ENCODE measurements around the gene DHX29. TPM values are rescaled to one million over a fixed set of nuclear protein-coding genes. Genes with fewer than 3 reads are reported as not detected.

DHX29 gene
- total RNA-seq, 1 experiment from 2014 or later, result 24.3 TPM

DNA sequence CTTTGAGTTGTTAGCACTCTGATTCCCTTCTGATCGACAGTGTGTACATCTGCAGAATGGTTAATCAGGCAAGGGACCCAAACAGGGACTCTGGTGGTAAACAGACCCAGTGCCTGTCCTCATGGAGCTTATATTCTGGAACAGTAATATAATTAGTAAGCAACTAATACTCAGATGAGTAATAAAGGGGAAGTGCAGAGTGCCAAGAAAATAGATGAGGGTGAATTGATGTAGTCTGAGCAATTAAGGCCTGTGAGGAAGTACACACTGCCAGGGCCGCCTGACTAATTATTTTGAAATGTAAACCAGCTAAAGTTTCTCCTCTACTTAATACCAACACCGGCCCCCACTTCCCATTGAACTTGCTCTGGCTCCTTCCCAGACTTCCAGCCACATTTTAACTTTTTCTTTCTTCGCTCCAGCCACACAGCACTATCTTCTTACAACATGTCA lies 4.2 kb downstream of the DHX29 start (continued):
- TF ChIP-seq, protein P1, sequence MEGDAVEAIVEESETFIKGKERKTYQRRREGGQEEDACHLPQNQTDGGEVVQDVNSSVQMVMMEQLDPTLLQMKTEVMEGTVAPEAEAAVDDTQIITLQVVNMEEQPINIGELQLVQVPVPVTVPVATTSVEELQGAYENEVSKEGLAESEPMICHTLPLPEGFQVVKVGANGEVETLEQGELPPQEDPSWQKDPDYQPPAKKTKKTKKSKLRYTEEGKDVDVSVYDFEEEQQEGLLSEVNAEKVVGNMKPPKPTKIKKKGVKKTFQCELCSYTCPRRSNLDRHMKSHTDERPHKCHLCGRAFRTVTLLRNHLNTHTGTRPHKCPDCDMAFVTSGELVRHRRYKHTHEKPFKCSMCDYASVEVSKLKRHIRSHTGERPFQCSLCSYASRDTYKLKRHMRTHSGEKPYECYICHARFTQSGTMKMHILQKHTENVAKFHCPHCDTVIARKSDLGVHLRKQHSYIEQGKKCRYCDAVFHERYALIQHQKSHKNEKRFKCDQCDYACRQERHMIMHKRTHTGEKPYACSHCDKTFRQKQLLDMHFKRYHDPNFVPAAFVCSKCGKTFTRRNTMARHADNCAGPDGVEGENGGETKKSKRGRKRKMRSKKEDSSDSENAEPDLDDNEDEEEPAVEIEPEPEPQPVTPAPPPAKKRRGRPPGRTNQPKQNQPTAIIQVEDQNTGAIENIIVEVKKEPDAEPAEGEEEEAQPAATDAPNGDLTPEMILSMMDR (IDR thresholded peaks at IDR 0.05 in 2 of 3, conservative IDR thresholded peaks at IDR 0.05 in 1 of 3; ENCODE audit: borderline replicate concordance in 1 of 3, insufficient read depth in 1 of 3, low read depth in 2 of 3, low read length in 2 of 3), result no peak
- TF ChIP-seq SIN3A (IDR thresholded peaks at IDR 0.05; ENCODE audit: low read depth) (no peak), POLR2A (IDR thresholded peaks at IDR 0.05; ENCODE audit: borderline replicate concordance, extremely low read depth, insufficient read depth, insufficient read length) (no peak), EZH2phosphoT487 (IDR thresholded peaks at IDR 0.05; ENCODE audit: borderline replicate concordance) (no peak), JUND (IDR thresholded peaks at IDR 0.05) (no peak)

DNA sequence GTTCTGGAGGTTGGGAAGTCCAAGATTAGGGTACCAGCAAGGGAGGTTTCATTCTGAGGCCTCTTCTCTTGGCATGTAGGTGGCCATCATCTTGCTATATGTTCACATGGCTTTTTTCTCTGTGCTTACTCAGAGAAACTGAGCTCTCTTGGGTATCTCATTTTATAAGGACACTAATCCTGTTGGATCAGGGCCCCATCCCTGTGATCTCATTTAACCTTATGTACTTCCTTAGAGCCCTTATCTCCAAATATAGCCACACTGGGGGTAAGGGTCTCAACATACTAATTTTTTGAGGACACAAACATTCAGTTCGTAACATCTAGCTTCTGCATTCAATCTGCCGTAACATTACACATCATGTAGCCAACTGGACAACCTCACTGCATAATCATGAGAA lies 6.6 kb downstream of the DHX29 start:
- H3K9me3 ChIP-seq (ENCODE audit: control insufficient read depth in 1 of 2, insufficient read depth in 1 of 2, low read depth in 1 of 2, low read length in 2 of 2), result peaks cover 3 to 10% of the 10 kb centered on the region in 2 experiments; a peak in 2 of 4 replicates
- H4K20me1 ChIP-seq (ENCODE audit: insufficient read depth), result no peaks in the 10 kb centered on the region
- ATAC-seq, result no peak
- no peak overlapping the region for H3K9ac ChIP-seq (ENCODE audit: low read length)
- no peaks in the 10 kb centered on the region for H3K27me3 ChIP-seq (ENCODE audit: insufficient read depth, low read length)
- DNase-seq (ENCODE audit: low read depth, low spot score), result no peak
- H2AFZ ChIP-seq (ENCODE audit: low read depth, low read length, poor library complexity, severe bottlenecking), result no peak overlapping the region
- CTCF ChIA-PET, result no interaction called here
- no peak overlapping the region for H3K27ac ChIP-seq (ENCODE audit: low read depth, low read length)
- H3K36me3 ChIP-seq (ENCODE audit: control insufficient read depth in 1 of 2, insufficient read depth in 2 of 2, low read length in 2 of 2), result peaks cover 0 to 24% of the 10 kb centered on the region in 2 experiments; a peak in 2 of 4 replicates
- POLR2A ChIA-PET, result no interaction called here
- H3K4me1 ChIP-seq (ENCODE audit: control insufficient read depth in 1 of 2, insufficient read depth in 2 of 2, low read length in 2 of 2), result peaks cover under 1 to 2% of the 10 kb centered on the region in 2 experiments; a peak in 2 of 4 replicates
- no TSS peak for BruUV-seq (replicated peaks)
- no peaks in the 10 kb centered on the region for H3K9me2 ChIP-seq (ENCODE audit: insufficient read depth)
- intact Hi-C loops (cut with micrococcal nuclease), result loop anchor here (10.0 kb wide), 1 partner anchor 1054 kb away; no protein-coding TSS in a partner anchor
- RAD21 ChIA-PET (ENCODE audit: low non-redundant PET in 1 of 2, low total read pairs in 2 of 2, uncharacterized antibody in 2 of 2, unreplicated experiment in 2 of 2), result no interaction called here
- TF ChIP-seq CEBPB (IDR thresholded peaks at IDR 0.05; ENCODE audit: low read depth) (no peak), FOSL1 (IDR thresholded peaks at IDR 0.05; ENCODE audit: low read depth) (no peak), ZFX (IDR thresholded peaks at IDR 0.05) (no peak)
- TF ChIP-seq, protein P1 (IDR thresholded peaks at IDR 0.05 in 2 of 3, conservative IDR thresholded peaks at IDR 0.05 in 1 of 3; ENCODE audit: borderline replicate concordance in 1 of 3, insufficient read depth in 1 of 3, low read depth in 2 of 3, low read length in 2 of 3), result no peak
- no peak overlapping the region for H3K4me3 ChIP-seq (replicated peaks in 1 of 2; ENCODE audit: low read depth in 1 of 2, low read length in 2 of 2)
- no peak overlapping the region for H3K4me2 ChIP-seq (ENCODE audit: low read length)
- H3K79me2 ChIP-seq (ENCODE audit: insufficient read depth, low read length), result peaks cover 73% of the 10 kb centered on the region

All from HCT116 (cell line).